HG03571 (cell line): Measurements from ENCODE around the gene CACNA1I.
"Not testable (repeated sequence)": the region's sequence is repeated elsewhere in the genome, so short reads cannot be mapped to it uniquely, and the experiment has no call there.

Experiments used
- ATAC-seq: cut with Tn5 transposase; IDR thresholded peaks from one replicate; pipeline ENCODE4 v1.9.1; 2021; ENCODE audit not compliant: unreplicated experiment

CACNA1I gene

GRCh38 chr22:39731881-39732555, 161.5 kb downstream of the CACNA1I start:
- no peak for ATAC-seq

- no peak for ATAC-seq
Measured at GRCh38 chr22:39732625-39733024, 162.1 kb downstream of the CACNA1I start.

- ATAC-seq, result no peak
Measured at GRCh38 chr22:39733191-39733590, 162.6 kb downstream of the CACNA1I start.

GRCh38 chr22:39734046-39734445, 163.5 kb downstream of the CACNA1I start:
- ATAC-seq, result not testable (repeated sequence)

- no peak for ATAC-seq
Measured at GRCh38 chr22:39734866-39735265, 164.3 kb downstream of the CACNA1I start.

- no peak for ATAC-seq
Measured at GRCh38 chr22:39735776-39736175, 165.2 kb downstream of the CACNA1I start.

GRCh38 chr22:39738746-39739145, 168.2 kb downstream of the CACNA1I start:
- ATAC-seq, result no peak
